DOHH2 (cell line): ENCODE results near the gene SOD3.

Experiments
- CTCF ChIP-seq: fragments of 200-600 bp; sonication (generic); IDR thresholded peaks from one replicate; pipeline ENCODE4 v1.5.1; 2014; ENCODE audit warnings: antibody characterized with exemption, mild to moderate bottlenecking, low read depth, low read length; ENCODE audit not compliant: poor library complexity, severe bottlenecking
- EZH2phosphoT487 ChIP-seq: fragments of 200-600 bp; sonication (generic); IDR thresholded peaks from 2 replicates; pipeline ENCODE4 v1.6.1; 2017; ENCODE audit warnings: borderline replicate concordance, mild to moderate bottlenecking, antibody characterized with exemption, low read length, moderate library complexity, mixed read lengths

GRCh38 chr4:24778464-24779225 is 16.7 kb upstream of the SOD3 start:
- TF ChIP-seq CTCF = no peak
- no peak for TF ChIP-seq EZH2phosphoT487
